ENCODE results near the gene CSNK1E.

CSNK1E gene

DNA sequence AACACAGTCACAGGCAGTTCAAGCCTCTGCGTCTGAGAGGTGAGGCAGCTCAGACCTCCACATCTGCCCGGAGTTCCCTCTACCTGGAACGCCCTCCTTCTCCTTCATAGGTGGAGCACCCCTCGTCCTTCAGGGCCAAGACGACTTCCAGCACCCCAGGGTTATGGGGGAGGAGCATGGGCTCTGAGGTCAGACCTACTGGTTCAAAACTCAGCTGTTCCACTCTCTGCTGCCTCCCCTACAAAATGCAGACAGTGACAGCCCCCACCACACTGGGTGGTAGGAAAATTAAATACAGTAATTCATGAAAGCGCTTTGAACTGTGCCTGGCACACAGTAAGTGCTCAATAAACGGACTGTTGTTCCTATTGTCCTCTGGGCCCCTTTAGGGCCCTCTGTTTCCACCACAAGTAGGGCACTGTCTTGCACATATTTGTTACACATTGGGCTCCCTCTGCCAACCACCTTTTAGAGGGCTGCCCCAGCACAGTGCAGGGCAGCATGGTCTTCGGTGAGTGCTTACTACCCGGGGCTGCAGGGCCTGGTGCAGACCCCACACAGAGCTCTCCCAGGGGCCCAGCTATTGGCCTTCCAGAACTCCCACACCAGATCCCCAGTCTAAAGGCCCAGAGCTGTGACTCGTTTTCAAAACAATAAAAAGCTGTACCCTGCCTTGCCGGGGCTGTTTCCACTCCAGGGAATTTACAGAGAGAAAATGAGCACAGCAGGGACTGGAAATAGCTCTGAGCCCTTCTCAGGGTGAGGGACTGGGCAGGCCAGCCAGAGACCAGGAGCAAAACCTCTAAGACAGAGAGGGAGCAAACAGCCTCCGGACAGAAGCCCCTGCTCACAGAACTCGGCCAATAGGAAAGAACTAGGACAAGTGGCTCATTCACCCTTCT, 46.9 kb downstream of the CSNK1E start:
- peaks cover 6% of the 10 kb centered on the region for H3K36me3 Mint-ChIP-seq (ENCODE audit: low read depth)
- H3K4me1 Mint-ChIP-seq: peaks cover 67% of the 10 kb centered on the region
- H3K27me3 Mint-ChIP-seq (ENCODE audit: low read depth, poor library complexity): peaks cover 2% of the 10 kb centered on the region
- TF ChIP-seq, protein P1, sequence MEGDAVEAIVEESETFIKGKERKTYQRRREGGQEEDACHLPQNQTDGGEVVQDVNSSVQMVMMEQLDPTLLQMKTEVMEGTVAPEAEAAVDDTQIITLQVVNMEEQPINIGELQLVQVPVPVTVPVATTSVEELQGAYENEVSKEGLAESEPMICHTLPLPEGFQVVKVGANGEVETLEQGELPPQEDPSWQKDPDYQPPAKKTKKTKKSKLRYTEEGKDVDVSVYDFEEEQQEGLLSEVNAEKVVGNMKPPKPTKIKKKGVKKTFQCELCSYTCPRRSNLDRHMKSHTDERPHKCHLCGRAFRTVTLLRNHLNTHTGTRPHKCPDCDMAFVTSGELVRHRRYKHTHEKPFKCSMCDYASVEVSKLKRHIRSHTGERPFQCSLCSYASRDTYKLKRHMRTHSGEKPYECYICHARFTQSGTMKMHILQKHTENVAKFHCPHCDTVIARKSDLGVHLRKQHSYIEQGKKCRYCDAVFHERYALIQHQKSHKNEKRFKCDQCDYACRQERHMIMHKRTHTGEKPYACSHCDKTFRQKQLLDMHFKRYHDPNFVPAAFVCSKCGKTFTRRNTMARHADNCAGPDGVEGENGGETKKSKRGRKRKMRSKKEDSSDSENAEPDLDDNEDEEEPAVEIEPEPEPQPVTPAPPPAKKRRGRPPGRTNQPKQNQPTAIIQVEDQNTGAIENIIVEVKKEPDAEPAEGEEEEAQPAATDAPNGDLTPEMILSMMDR (IDR thresholded peaks at IDR 0.05): no peak
- peak overlapping the region; percentile 89 for H3K27ac Mint-ChIP-seq
- H3K4me3 Mint-ChIP-seq: peak overlapping the region; percentile 65
- no peak for DNase-seq
- no peaks in the 10 kb centered on the region for H3K9me3 Mint-ChIP-seq

DNA sequence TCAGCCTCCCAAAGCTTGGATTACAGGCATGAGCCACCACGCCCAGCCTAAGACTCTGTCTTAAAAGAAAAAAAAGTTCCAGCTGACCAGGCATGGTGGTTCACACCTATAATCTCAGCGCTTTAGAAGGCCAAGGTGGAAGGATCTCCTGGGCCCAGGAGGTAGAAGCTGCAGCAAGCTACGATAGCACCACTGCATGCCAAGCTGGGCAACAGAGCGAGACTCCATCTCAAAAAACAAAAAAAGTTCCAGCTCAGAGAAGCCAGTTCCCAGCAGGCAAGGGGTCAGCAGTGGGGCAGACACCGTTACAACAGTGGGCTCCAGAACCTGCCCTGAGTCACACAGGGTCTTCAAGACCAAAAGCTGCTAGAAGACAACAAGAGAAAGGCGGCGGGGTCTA, 47.8 kb downstream of the CSNK1E start:
- H3K4me3 Mint-ChIP-seq: no peak overlapping the region
- TF ChIP-seq, protein P1 (IDR thresholded peaks at IDR 0.05): no peak
- H3K36me3 Mint-ChIP-seq (ENCODE audit: low read depth): peaks cover 14% of the 10 kb centered on the region
- peak overlapping the region; percentile 42 for H3K27ac Mint-ChIP-seq
- peaks cover 64% of the 10 kb centered on the region for H3K4me1 Mint-ChIP-seq
- no peaks in the 10 kb centered on the region for H3K27me3 Mint-ChIP-seq (ENCODE audit: low read depth, poor library complexity)
- H3K9me3 Mint-ChIP-seq: no peaks in the 10 kb centered on the region
- no peak for DNase-seq

DNA sequence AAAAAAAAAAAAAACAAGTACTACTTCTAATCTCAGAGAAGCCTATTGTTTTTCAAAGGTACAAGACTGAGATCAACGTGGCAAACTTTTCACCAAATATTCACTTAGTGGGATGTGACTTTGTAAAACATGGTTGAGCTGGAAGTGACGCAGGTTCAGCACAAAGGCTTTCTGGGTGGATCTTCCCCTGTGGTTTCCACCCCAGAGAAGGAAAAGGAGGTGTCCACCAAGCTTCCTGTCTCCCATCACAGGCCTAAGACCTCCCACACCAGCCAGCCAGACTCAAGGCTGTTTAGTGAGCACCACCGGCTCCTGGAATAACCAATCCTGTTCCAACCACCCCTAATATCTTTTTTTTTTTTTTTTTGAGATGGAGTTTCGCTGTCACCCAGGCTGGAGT, 50.1 kb downstream of the CSNK1E start:
- no peak overlapping the region for H3K27ac Mint-ChIP-seq
- no peak overlapping the region for H3K4me3 Mint-ChIP-seq
- no peak for DNase-seq

DNA sequence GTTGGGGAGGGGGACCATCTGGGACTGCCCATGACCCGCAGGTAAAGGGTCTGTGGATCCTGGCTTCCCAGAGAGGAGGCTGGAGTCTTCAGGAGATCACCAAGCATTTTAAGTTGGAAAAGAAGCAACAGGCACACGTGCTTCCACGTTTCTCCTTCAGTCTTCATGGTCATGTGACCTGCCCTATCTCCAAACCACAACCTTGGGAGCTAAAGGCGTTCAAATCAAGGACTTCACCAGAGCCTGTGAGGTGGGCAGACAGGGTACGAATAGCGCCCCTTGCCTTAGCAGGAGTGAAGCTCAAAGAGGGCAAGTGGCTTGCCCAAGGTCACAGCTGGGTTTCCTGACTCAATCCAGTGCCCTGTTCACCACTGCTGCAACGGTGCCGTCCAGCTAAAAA, 51.1 kb downstream of the CSNK1E start:
- TF ChIP-seq, protein P1 (IDR thresholded peaks at IDR 0.05): no peak
- H3K4me1 Mint-ChIP-seq: peaks cover 61% of the 10 kb centered on the region
- H3K9me3 Mint-ChIP-seq: no peaks in the 10 kb centered on the region
- H3K4me3 Mint-ChIP-seq: no peak overlapping the region
- DNase-seq: no peak
- H3K36me3 Mint-ChIP-seq (ENCODE audit: low read depth): peaks cover 39% of the 10 kb centered on the region
- no peak overlapping the region for H3K27ac Mint-ChIP-seq
- H3K27me3 Mint-ChIP-seq (ENCODE audit: low read depth, poor library complexity): peaks cover 2% of the 10 kb centered on the region

More for the DNA sequence above, 50.1 kb downstream of the CSNK1E start:
- peaks cover 35% of the 10 kb centered on the region for H3K36me3 Mint-ChIP-seq (ENCODE audit: low read depth)
- H3K4me1 Mint-ChIP-seq: peaks cover 61% of the 10 kb centered on the region
- H3K9me3 Mint-ChIP-seq: no peaks in the 10 kb centered on the region
- TF ChIP-seq, protein P1 (IDR thresholded peaks at IDR 0.05): no peak
- peaks cover 2% of the 10 kb centered on the region for H3K27me3 Mint-ChIP-seq (ENCODE audit: low read depth, poor library complexity)

GRCh38 chr22:38264322-38264843, 52.9 kb downstream of the CSNK1E start:
- Mint-ChIP-seq H3K27me3 (ENCODE audit: low read depth, poor library complexity) (peaks cover 3% of the 10 kb centered on the region), H3K9me3 (no peaks in the 10 kb centered on the region), H3K4me1 (peaks cover 56% of the 10 kb centered on the region), H3K36me3 (ENCODE audit: low read depth) (peaks cover 44% of the 10 kb centered on the region), H3K27ac (no peak overlapping the region), H3K4me3 (no peak overlapping the region)
- DNase-seq: no peak
- TF ChIP-seq, protein P1 (IDR thresholded peaks at IDR 0.05): no peak

Measured in nephron progenitor cell (in vitro differentiated cells).